Thymus (tissue), 11 donors: Measurements from ENCODE around the gene PBX1. TPM values are rescaled to one million over a fixed set of nuclear protein-coding genes. Genes with fewer than 3 reads are reported as not detected.
A peak's percentile ranks its signal among the peaks of the same experiment; 100 is the strongest.

Experiments used
- DNase-seq, 9 donors: peaks; one replicate each; pipeline ENCODE4 v3.0.0-alpha.2; 2013; ENCODE audit warnings: low spot score in 9 of 9, low read depth in 6 of 9, missing footprints in 1 of 9
- H3K27ac ChIP-seq, 2 donors: one replicate each; pipeline ENCODE4 v1.5.1; 2013; ENCODE audit warnings: control low read depth in 1 of 2, low read depth in 1 of 2, low read length in 1 of 2, mild to moderate bottlenecking in 1 of 2, moderate library complexity in 1 of 2
- H3K27me3 ChIP-seq, 2 donors: one replicate each; pipeline ENCODE4 v1.5.1; 2013; ENCODE audit warnings: low read length in 1 of 2; ENCODE audit not compliant: control insufficient read depth in 2 of 2, insufficient read depth in 1 of 2
- H3K36me3 ChIP-seq, 2 donors: one replicate each; pipeline ENCODE4 v1.5.1; 2013; ENCODE audit warnings: low read length in 1 of 2, mild to moderate bottlenecking in 1 of 2, moderate library complexity in 1 of 2; ENCODE audit not compliant: control insufficient read depth in 2 of 2, insufficient read depth in 2 of 2
- H3K4me1 ChIP-seq, 2 donors: one replicate each; pipeline ENCODE4 v1.5.1; 2013; ENCODE audit warnings: low read length in 2 of 2; ENCODE audit not compliant: control insufficient read depth in 2 of 2, insufficient read depth in 2 of 2
- H3K4me3 ChIP-seq, 2 donors: one replicate each; pipeline ENCODE4 v1.5.1; 2013; ENCODE audit warnings: low read length in 2 of 2, control low read depth in 1 of 2, mild to moderate bottlenecking in 1 of 2
- H3K9me3 ChIP-seq, 2 donors: one replicate each; pipeline ENCODE4 v1.5.1; 2013; ENCODE audit warnings: low read length in 1 of 2, mild to moderate bottlenecking in 1 of 2; ENCODE audit not compliant: control insufficient read depth in 2 of 2, insufficient read depth in 1 of 2
- WGBS: extraction: QIAGEN DNeasy Blood & Tissue Kit; methylation state at CpG from one replicate; pipeline ENCODE4 v1.1.7; 2013; 5-methylcytosine and 5-hydroxymethylcytosine counted together
- polyA plus RNA-seq: library from polyadenylated mRNA; stranded (reverse); fragments of 200-250 nt; gene quantifications from one replicate; pipeline ENCODE4 v1.2.3, GENCODE V29; 2013
- total RNA-seq: library from RNA; stranded (reverse); fragments of 120-200 nt; gene quantifications from one replicate; pipeline ENCODE4 v1.2.4, GENCODE V29; 2013
- donor health status: healthy.

Gene PBX1
- total and polyA plus RNA-seq, 2 donors = 12.7 to 12.9 TPM

DNA sequence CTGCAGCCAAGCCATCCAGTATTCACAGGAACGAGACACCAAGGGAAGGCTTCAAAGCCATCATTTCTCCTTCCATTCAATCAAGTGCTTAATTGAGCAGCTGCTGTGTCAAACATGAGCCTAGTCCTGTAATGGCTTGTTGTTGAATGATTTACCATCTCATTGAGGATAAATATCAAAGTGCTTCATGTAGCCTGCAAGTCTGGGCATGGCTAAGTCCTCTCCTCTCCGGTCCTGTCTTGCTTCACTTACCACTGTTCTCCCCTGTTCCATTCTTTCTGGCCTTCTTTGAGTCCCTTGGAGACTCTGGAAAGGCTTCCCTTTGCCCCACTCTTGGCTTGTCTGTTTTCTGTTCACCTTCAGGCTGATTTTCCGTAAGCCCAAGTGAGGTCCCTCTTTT, 279.8 kb downstream of the PBX1 start:
- no peaks in the 10 kb centered on the region for H3K9me3 ChIP-seq
- no peak overlapping the region for H3K27ac ChIP-seq
- no peak overlapping the region for H3K4me3 ChIP-seq
- DNase-seq = peak in 1 of 9 donors; percentile 3
- H3K36me3 ChIP-seq = no peaks in the 10 kb centered on the region
- H3K4me1 ChIP-seq = no peaks in the 10 kb centered on the region
- H3K27me3 ChIP-seq = no peaks in the 10 kb centered on the region
- WGBS = 91% methylated on average over 3 of the region's 3 CpGs

GRCh38 chr1:164840936-164841335, 282.0 kb downstream of the PBX1 start:
- Histone ChIP-seq H3K4me3 (no peak overlapping the region), H3K27ac (no peak overlapping the region), H3K27me3 (no peaks in the 10 kb centered on the region), H3K4me1 (no peaks in the 10 kb centered on the region), H3K36me3 (no peaks in the 10 kb centered on the region), H3K9me3 (no peaks in the 10 kb centered on the region)
- WGBS = 97% methylated on average over 9 of the region's 9 CpGs
- no peak for DNase-seq

DNA sequence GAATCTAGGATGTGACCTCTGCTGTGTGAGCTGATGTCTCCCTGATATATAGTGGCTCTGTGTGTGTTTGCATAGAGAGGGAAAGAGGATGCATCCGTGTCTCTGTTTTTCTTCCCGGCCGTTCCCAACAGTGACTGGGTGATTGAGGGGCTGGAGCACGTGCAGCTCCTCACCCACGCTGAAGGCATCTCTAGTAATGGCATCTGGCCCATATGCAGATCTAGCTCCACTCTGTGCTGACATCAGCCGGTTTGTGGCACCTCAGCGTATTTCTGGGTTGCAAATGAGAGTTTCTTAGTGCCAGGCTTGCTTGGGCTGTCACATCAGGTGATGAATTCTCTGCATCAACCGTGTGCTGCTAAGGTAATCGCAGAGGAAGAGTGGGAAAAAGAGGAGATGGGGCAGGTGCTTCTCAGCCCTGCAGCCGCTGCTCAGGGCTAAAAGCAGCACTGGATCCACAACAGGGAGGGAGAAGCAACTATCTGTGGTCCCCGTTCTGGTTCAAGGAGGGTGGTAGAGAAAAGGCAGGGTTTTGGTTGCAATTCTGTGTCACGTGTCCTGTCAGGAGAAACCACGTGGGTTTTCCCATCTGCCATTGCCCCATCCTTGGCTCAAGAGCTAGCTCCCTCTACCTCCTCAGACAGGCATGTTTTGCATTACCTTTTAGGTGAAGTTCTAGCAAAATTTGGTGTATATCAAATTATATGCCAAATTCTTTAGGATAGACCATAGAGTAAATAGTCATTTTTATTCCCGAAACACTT, 282.9 kb downstream of the PBX1 start:
- 94% methylated on average over 14 of the region's 14 CpGs for WGBS
- H3K4me3 ChIP-seq = no peak overlapping the region
- H3K27me3 ChIP-seq = no peaks in the 10 kb centered on the region
- no peaks in the 10 kb centered on the region for H3K9me3 ChIP-seq
- no peaks in the 10 kb centered on the region for H3K36me3 ChIP-seq
- no peak overlapping the region for H3K27ac ChIP-seq
- no peak for DNase-seq
- no peaks in the 10 kb centered on the region for H3K4me1 ChIP-seq

- Histone ChIP-seq H3K27ac (no peak overlapping the region), H3K27me3 (no peaks in the 10 kb centered on the region), H3K4me3 (no peak overlapping the region), H3K36me3 (no peaks in the 10 kb centered on the region), H3K4me1 (no peaks in the 10 kb centered on the region), H3K9me3 (no peaks in the 10 kb centered on the region)
- 90% methylated on average over 10 of the region's 10 CpGs for WGBS
- DNase-seq = no peak
Observed at GRCh38 chr1:164842870-164843269, 283.9 kb downstream of the PBX1 start.

DNA sequence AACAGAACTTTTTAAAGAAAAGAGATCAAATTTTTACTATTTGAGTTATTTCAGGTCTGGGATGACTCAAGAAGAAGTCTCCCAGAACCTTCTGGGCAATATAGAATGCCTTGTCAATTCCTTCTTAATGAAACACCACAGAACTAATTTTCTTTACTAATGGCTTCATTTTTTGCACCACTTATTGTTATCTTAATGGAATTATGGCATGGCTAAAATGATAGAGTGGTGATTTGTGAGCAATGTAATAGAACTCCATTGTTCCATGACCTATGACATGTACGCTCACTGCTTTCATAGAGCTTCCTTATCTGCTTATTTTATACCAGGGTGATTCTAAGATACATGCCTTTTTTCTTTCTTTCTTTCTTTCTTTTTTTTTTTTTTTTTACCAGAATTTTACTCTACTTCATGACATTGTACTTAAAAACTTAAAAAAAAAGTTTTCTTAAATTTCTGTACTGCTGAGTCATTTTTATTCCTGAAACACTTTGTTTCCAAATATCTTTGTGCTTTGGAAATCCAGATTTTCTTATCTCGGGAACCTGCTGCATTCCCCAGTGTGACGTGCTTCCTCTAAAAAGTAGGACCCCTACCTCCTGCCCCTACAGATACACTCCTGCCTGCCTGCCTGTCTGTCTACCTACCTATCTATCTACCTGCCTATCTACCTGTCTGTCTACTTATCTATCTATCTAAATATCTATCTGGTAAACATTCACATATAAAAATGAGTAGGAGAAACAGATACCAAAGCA, 284.9 kb downstream of the PBX1 start:
- Histone ChIP-seq H3K27ac (no peak overlapping the region), H3K4me1 (no peaks in the 10 kb centered on the region), H3K9me3 (no peaks in the 10 kb centered on the region), H3K36me3 (no peaks in the 10 kb centered on the region), H3K4me3 (no peak overlapping the region), H3K27me3 (no peaks in the 10 kb centered on the region)
- no peak for DNase-seq
- WGBS = 96% methylated on average over 3 of the region's 3 CpGs

- no peaks in the 10 kb centered on the region for H3K36me3 ChIP-seq
- 96% methylated on average over 13 of the region's 13 CpGs for WGBS
Observed at GRCh38 chr1:164846731-164847691, 288.0 kb downstream of the PBX1 start.

DNA sequence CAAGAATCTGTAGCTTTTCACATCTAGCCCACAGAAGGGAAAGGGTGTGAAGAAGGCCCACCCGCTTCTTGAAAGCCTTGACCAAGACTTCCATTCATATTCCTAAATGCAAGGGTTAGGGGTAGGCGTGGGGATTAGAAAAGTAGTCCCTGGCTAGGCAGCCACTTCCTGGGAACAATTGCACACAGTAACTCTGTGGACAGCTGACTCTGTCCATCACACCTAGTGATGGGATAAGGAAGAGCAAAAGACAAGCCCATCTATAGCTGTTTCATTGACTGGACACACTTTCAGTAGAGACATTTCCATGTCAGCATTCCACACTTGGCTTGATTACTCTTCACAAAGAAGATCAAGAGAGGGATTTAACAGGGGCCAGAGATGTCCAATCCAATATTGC, 294.2 kb downstream of the PBX1 start:
- Histone ChIP-seq H3K9me3 (no peaks in the 10 kb centered on the region), H3K36me3 (no peaks in the 10 kb centered on the region), H3K4me3 (no peak overlapping the region), H3K27me3 (no peaks in the 10 kb centered on the region), H3K4me1 (no peaks in the 10 kb centered on the region), H3K27ac (no peak overlapping the region)
- DNase-seq = no peak
- WGBS = 95% methylated on average over 2 of the region's 2 CpGs

More at GRCh38 chr1:164846731-164847691, 288.0 kb downstream of the PBX1 start:
- H3K27ac ChIP-seq = no peak overlapping the region
- H3K9me3 ChIP-seq = no peaks in the 10 kb centered on the region
- H3K27me3 ChIP-seq = no peaks in the 10 kb centered on the region
- DNase-seq = no peak
- H3K4me3 ChIP-seq = no peak overlapping the region
- H3K4me1 ChIP-seq = no peaks in the 10 kb centered on the region

DNA sequence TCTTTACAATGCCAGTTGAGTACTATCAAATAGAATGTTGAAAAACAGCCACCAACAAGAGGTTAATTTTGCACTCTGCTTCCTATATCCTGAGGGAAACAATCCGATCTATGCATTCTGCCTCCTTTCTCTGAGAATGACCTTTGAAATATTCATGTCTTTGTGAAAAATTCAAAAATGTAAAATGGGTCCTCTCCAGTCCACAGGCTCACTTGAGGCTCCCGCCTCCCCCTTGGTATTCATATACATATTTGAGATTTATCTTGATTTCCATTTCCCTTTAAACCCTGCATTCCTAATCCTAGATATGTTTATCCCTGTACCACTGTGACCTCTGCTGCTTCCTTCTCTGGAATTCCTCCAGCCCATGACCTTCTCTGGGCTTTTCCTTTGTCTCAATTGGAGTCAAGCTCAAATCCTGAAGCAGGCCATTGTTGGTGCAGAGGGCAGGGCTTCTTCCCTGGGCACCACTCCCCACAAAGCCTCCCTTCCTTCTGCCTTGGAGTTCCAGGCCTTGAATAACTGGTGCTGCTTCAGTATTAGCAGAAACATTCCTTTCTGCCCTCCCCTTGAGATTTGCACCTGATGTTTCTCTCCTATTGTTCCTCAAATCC, 296.8 kb downstream of the PBX1 start:
- no peak overlapping the region for H3K27ac ChIP-seq
- WGBS = 90% methylated on average over 2 of the region's 2 CpGs

More for the DNA sequence above, 296.8 kb downstream of the PBX1 start:
- H3K4me3 ChIP-seq = no peak overlapping the region
- no peak for DNase-seq
- no peaks in the 10 kb centered on the region for H3K4me1 ChIP-seq
- no peaks in the 10 kb centered on the region for H3K27me3 ChIP-seq
- no peaks in the 10 kb centered on the region for H3K36me3 ChIP-seq
- H3K9me3 ChIP-seq = no peaks in the 10 kb centered on the region
